IMR-90 (cell line): ENCODE measurements around the gene PLAAT3. TPM values are rescaled to one million over a fixed set of nuclear protein-coding genes. Genes with fewer than 3 reads are reported as not detected.

ENCODE experiments used
- ATAC-seq: fragments of 200-7000 bp; cut with Tn5 transposase; 2 replicates; pipeline ENCODE4 v1.9.1; 2020; ENCODE audit warnings: low read depth, mild to moderate bottlenecking, moderate library complexity
- BruUV-seq: library from RNA; stranded (reverse); fragments of 400-500 nt; replicated peaks from 2 replicates; lab custom pipeline; 2021; lab: Mats Ljungman, UMichigan
- CTCF ChIA-PET: fragments of 300-600 bp; formaldehyde crosslinking; extraction: SDS; loops from one replicate; lab custom pipeline; 2021; ENCODE audit warnings: antibody characterized with exemption; lab: Yijun Ruan, JAX
- POLR2A ChIA-PET: fragments of 300-600 bp; sonication (Branson Sonifier 250); formaldehyde crosslinking; loops from one replicate; lab custom pipeline; 2022; ENCODE audit warnings: antibody characterized with exemption; ENCODE audit not compliant: unreplicated experiment; lab: Charles Lee
- DNase-seq: peaks from one replicate; pipeline ENCODE4 v3.0.0; 2013
- H2AFZ ChIP-seq: replicated peaks from 2 replicates; pipeline ENCODE3; 2013; ENCODE audit warnings: low read length, mild to moderate bottlenecking; ENCODE audit not compliant: poor library complexity
- H2AK5ac ChIP-seq: 2 replicates; pipeline ENCODE4 v1.6.1; 2013; ENCODE audit warnings: low read depth, low read length, inconsistent platforms
- H2AK9ac ChIP-seq: replicated peaks from 2 replicates; pipeline ENCODE3; 2013; ENCODE audit warnings: mild to moderate bottlenecking, low read depth, low read length, moderate library complexity; ENCODE audit not compliant: poor library complexity
- H2BK120ac ChIP-seq: 2 replicates; pipeline ENCODE4 v1.6.1; 2013; ENCODE audit warnings: low read depth, low read length, inconsistent platforms
- H2BK15ac ChIP-seq: 3 replicates; pipeline ENCODE4 v1.6.1; 2013; ENCODE audit warnings: low read depth, low read length, inconsistent platforms
- H2BK20ac ChIP-seq: 2 replicates; pipeline ENCODE4 v1.6.1; 2013; ENCODE audit warnings: low read depth, mild to moderate bottlenecking, inconsistent platforms, low read length, moderate library complexity
- H2BK5ac ChIP-seq: 2 replicates; pipeline ENCODE4 v1.6.1; 2013; ENCODE audit warnings: mild to moderate bottlenecking, low read depth, low read length, inconsistent platforms; ENCODE audit not compliant: poor library complexity, severe bottlenecking
- H3K14ac ChIP-seq: replicated peaks from 2 replicates; pipeline ENCODE4 v1.6.1; 2013; ENCODE audit warnings: low read depth, low read length, inconsistent platforms
- H3K18ac ChIP-seq: 2 replicates; pipeline ENCODE4 v1.6.1; 2013; ENCODE audit warnings: low read depth, low read length, control low read depth
- H3K23ac ChIP-seq: 2 replicates; pipeline ENCODE4 v1.6.1; 2013; ENCODE audit warnings: low read depth, low read length, inconsistent platforms
- H3K27ac ChIP-seq: 2 replicates; pipeline ENCODE4 v1.5.1; 2013; ENCODE audit warnings: mild to moderate bottlenecking, control low read depth, low read length; ENCODE audit not compliant: insufficient read depth
- H3K27me3 ChIP-seq: 2 replicates; pipeline ENCODE4 v1.6.1; 2013; ENCODE audit warnings: low read length; ENCODE audit not compliant: control insufficient read depth, insufficient read depth
- H3K36me3 ChIP-seq: 2 replicates; pipeline ENCODE4 v1.6.1; 2013; ENCODE audit warnings: low read length, mixed read lengths; ENCODE audit not compliant: control insufficient read depth, insufficient read depth
- H3K4ac ChIP-seq: 2 replicates; pipeline ENCODE4 v1.6.1; 2013; ENCODE audit warnings: low read depth, low read length, inconsistent platforms
- H3K4me1 ChIP-seq: 2 replicates; pipeline ENCODE4 v1.6.1; 2013; ENCODE audit warnings: low read length, mixed read lengths; ENCODE audit not compliant: control insufficient read depth, insufficient read depth
- H3K4me2 ChIP-seq: 2 replicates; pipeline ENCODE4 v1.6.1; 2013; ENCODE audit warnings: low read depth, mild to moderate bottlenecking, control low read depth, low read length, moderate library complexity
- H3K4me3 ChIP-seq: 2 replicates; pipeline ENCODE4 v1.5.1; 2013; ENCODE audit warnings: low read depth, mild to moderate bottlenecking, control low read depth, low read length, moderate library complexity; ENCODE audit not compliant: insufficient read depth
- H3K56ac ChIP-seq: 2 replicates; pipeline ENCODE4 v1.6.1; 2013; ENCODE audit warnings: low read length, inconsistent platforms; ENCODE audit not compliant: insufficient read depth; ENCODE audit errors: extremely low read depth
- H3K79me1 ChIP-seq, 2 experiments: 2 replicates each; pipeline ENCODE4 v1.6.1; 2013; ENCODE audit warnings: low read length in 2 of 2, inconsistent platforms in 1 of 2, low read depth in 1 of 2
- H3K9ac ChIP-seq: 2 replicates; pipeline ENCODE4 v1.6.1; 2013; ENCODE audit warnings: low read depth, low read length, control low read depth
- H3K9me1 ChIP-seq: 2 replicates; pipeline ENCODE4 v1.6.1; 2013; ENCODE audit warnings: low read length, inconsistent platforms; ENCODE audit not compliant: insufficient read depth
- H3K9me3 ChIP-seq: 2 replicates; pipeline ENCODE4 v1.6.1; 2013; ENCODE audit warnings: low read length; ENCODE audit not compliant: control insufficient read depth, insufficient read depth
- H4K20me1 ChIP-seq: 2 replicates; pipeline ENCODE4 v1.6.1; 2013; ENCODE audit warnings: low read length, inconsistent platforms; ENCODE audit not compliant: insufficient read depth
- H4K5ac ChIP-seq: 2 replicates; pipeline ENCODE4 v1.6.1; 2013; ENCODE audit warnings: mild to moderate bottlenecking, low read depth, low read length, control low read depth
- H4K8ac ChIP-seq, 2 experiments: 2 replicates each; pipeline ENCODE4 v1.6.1; 2013; ENCODE audit warnings: low read depth in 2 of 2, low read length in 2 of 2, control low read depth in 1 of 2, inconsistent platforms in 1 of 2
- H4K91ac ChIP-seq: 2 replicates; pipeline ENCODE4 v1.6.1; 2013; ENCODE audit warnings: low read depth, low read length, inconsistent platforms; ENCODE audit not compliant: insufficient read depth
- CTCF ChIP-seq: conservative IDR thresholded peaks from 2 replicates; pipeline ENCODE4 v1.5.1; 2012; ENCODE audit warnings: mild to moderate bottlenecking, low read depth, low read length, improper control_type of control experiment
- FOS ChIP-seq: fragments of 150-350 bp; IDR thresholded peaks from 2 replicates; pipeline ENCODE4 v1.6.1; 2016; ENCODE audit warnings: low read depth, low read length
- MAFK ChIP-seq: IDR thresholded peaks from 2 replicates; pipeline ENCODE4 v1.6.1; 2012; ENCODE audit warnings: low read depth, low read length, improper control_type of control experiment
- MXI1 ChIP-seq: IDR thresholded peaks from 2 replicates; pipeline ENCODE4 v1.6.1; 2012; ENCODE audit warnings: low read depth, mild to moderate bottlenecking, low read length, moderate library complexity, borderline replicate concordance
- NFE2L2 ChIP-seq: fragments of 150-350 bp; IDR thresholded peaks from 2 replicates; pipeline ENCODE4 v1.6.1; 2016; ENCODE audit warnings: low read depth, mild to moderate bottlenecking, low read length
- POLR2A ChIP-seq: IDR thresholded peaks from 2 replicates; pipeline ENCODE4 v1.6.1; 2012; ENCODE audit warnings: mild to moderate bottlenecking, low read depth, low read length
- RAD21 ChIP-seq: IDR thresholded peaks from 2 replicates; pipeline ENCODE4 v1.6.1; 2012; ENCODE audit warnings: low read length, improper control_type of control experiment
- RFX5 ChIP-seq: IDR thresholded peaks from 2 replicates; pipeline ENCODE4 v1.8.0; 2012; ENCODE audit warnings: low read depth, mild to moderate bottlenecking, low read length, moderate library complexity
- SMC3 ChIP-seq: fragments of 150-350 bp; IDR thresholded peaks from 2 replicates; pipeline ENCODE4 v1.6.1; 2016; ENCODE audit warnings: low read depth, mild to moderate bottlenecking, antibody characterized with exemption, low read length, moderate library complexity
- WGBS, 2 experiments: methylation state at CpG; one replicate each; pipeline versions ENCODE4 v1.1.5 to v1.1.7; 2013; ENCODE audit warnings: missing lambda C conversion rate in 2 of 2; ENCODE audit not compliant: insufficient read length in 1 of 2; ENCODE audit errors: extremely low coverage in 2 of 2; 5-methylcytosine and 5-hydroxymethylcytosine counted together
- dilution Hi-C: fragments of 300-500 bp; cut with HindIII; formaldehyde crosslinking; loops from one replicate; pipeline ENCODE4 v1.14.3; 2018; ENCODE audit warnings: low sequenced_read_pairs; ENCODE audit not compliant: unreplicated experiment
- in situ Hi-C: fragments of 300-500 bp; cut with MboI; formaldehyde crosslinking; loops from 3 replicates; pipeline ENCODE4 v1.14.3; 2019; ENCODE audit warnings: low sequenced_read_pairs, inconsistent platforms, mixed read lengths
- intact Hi-C: fragments of 100-400 bp; cut with micrococcal nuclease; formaldehyde crosslinking; loops from 2 replicates; pipeline ENCODE4 v1.10.0; 2022
- polyA plus RNA-seq, 3 experiments: library from polyadenylated mRNA; depleted of rRNA; stranded (reverse); fragments of >200 nt; gene quantifications; 2 replicates each; pipeline ENCODE4 v1.2.3, GENCODE V29; 2012; ENCODE audit warnings: low replicate concordance in 1 of 3
- total RNA-seq: library from RNA; depleted of rRNA; stranded (reverse); fragments of >200 nt; gene quantifications from 2 replicates; pipeline ENCODE4 v1.2.3, GENCODE V29; 2012

Gene PLAAT3
- total and polyA plus RNA-seq, 2 of the 4 experiments (the other 2 are of a cell fraction), result 3.2 to 3.9 TPM

GRCh38 chr11:63635762-63636465 is 21.7 kb upstream of the PLAAT3 start:
- peaks cover 3% of the 10 kb centered on the region; the same call in 1 of the 2 replicates for H4K20me1 ChIP-seq
- H2BK5ac ChIP-seq, result no peak overlapping the region
- H3K27ac ChIP-seq, result no peak overlapping the region
- H4K91ac ChIP-seq, result no peak overlapping the region
- intact Hi-C loops (loop anchor here (1.0 kb wide), 1 partner anchor 157 kb away; no protein-coding TSS in a partner anchor), dilution Hi-C loops (no loop called here), in situ Hi-C loops (loop anchor here (5.0 kb wide), 1 partner anchor 159 kb away; no protein-coding TSS in a partner anchor)
- no peak overlapping the region for H3K18ac ChIP-seq
- H3K79me1 ChIP-seq, result peaks cover 0 to 11% of the 10 kb centered on the region in 2 experiments; a peak in 2 of 4 replicates
- TF ChIP-seq MXI1 (no peak), RAD21 (peak; percentile 91), SMC3 (peak; percentile 96), NFE2L2 (no peak), MAFK (no peak), CTCF (peak; percentile 84), FOS (no peak), POLR2A (0 out of 2 replicates have a peak, but pooled peaks have one; percentile 31), RFX5 (no peak)
- H2AFZ ChIP-seq, result peak overlapping the region; percentile 68
- H4K8ac ChIP-seq, result no peak overlapping the region
- H3K56ac ChIP-seq, result no peak overlapping the region
- no peak overlapping the region for H4K5ac ChIP-seq
- H2BK20ac ChIP-seq, result no peak overlapping the region
- no peak overlapping the region for H3K23ac ChIP-seq
- no peaks in the 10 kb centered on the region for H3K4me1 ChIP-seq
- 67% methylated on average over 3 of the region's 10 CpGs; no CpG with 5 or more reads in 1 of the 2 experiments for WGBS, 2 experiments
- no peaks in the 10 kb centered on the region for H3K27me3 ChIP-seq
- peak; percentile 63 for DNase-seq
- no peak overlapping the region for H2BK15ac ChIP-seq
- H2AK9ac ChIP-seq, result no peak overlapping the region
- ChIA-PET POLR2A (no interaction called here), CTCF (interaction anchor here (0.6 to 1.3 kb wide), 4 partner anchors 9 to 157 kb away, joined by 3 to 15 read pairs (median 3); partner anchors contain the start of gene PLAAT5)
- ATAC-seq, result peak; percentile 94
- H3K36me3 ChIP-seq, result peaks cover 33% of the 10 kb centered on the region
- no peak overlapping the region for H2BK120ac ChIP-seq
- no TSS peak for BruUV-seq
- H3K4me2 ChIP-seq, result no peak overlapping the region
- no peak overlapping the region for H3K4me3 ChIP-seq
- no peaks in the 10 kb centered on the region for H3K9me1 ChIP-seq
- H3K4ac ChIP-seq, result no peak overlapping the region
- no peak overlapping the region for H3K9ac ChIP-seq
- H3K9me3 ChIP-seq, result no peaks in the 10 kb centered on the region
- H2AK5ac ChIP-seq, result peak overlapping the region; percentile 20; the same call in 1 of the 2 replicates
- no peak overlapping the region for H3K14ac ChIP-seq
